ENCODE measurements around the gene FBXL7.

FBXL7 gene

DNA sequence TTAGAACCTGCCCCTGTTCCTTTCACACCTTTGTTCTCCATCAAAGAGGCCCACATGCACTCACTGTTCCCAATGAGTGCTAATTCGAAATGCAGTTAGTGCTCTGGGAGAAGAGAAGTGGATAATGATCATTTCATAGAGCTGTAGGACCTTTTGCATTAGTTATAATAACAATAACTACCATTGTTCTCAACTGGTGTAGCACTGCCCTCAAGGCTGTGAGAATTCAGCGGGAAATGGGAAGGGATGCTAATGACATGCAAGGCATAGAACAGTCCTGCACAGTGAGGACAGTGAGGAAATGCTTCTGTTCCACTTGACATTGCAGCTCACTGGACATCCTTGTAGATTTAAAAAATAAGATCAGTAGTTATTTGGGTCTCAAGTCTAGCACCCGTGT is 187.4 kb downstream of the FBXL7 start:
- Histone ChIP-seq H3K4me3 (ENCODE audit: low read length) (no peak overlapping the region), H3K9ac (ENCODE audit: low read length) (no peak overlapping the region), H3K4me1 (ENCODE audit: low read length) (no peaks in the 10 kb centered on the region), H3K27ac (ENCODE audit: low read length) (no peak overlapping the region), H2AFZ (ENCODE audit: low read depth, low read length) (no peak overlapping the region), H3K27me3 (ENCODE audit: low read depth, low read length) (no peaks in the 10 kb centered on the region), H3K9me3 (ENCODE audit: insufficient read depth, low read length) (no peaks in the 10 kb centered on the region), H3K79me2 (ENCODE audit: low read length) (no peaks in the 10 kb centered on the region), H3K36me3 (replicated peaks; ENCODE audit: low read depth, low read length) (no peaks in the 10 kb centered on the region), H3K4me2 (ENCODE audit: low read length) (no peak overlapping the region), H4K20me1 (ENCODE audit: insufficient read depth, low read length) (no peaks in the 10 kb centered on the region)
- TF ChIP-seq, protein P1, sequence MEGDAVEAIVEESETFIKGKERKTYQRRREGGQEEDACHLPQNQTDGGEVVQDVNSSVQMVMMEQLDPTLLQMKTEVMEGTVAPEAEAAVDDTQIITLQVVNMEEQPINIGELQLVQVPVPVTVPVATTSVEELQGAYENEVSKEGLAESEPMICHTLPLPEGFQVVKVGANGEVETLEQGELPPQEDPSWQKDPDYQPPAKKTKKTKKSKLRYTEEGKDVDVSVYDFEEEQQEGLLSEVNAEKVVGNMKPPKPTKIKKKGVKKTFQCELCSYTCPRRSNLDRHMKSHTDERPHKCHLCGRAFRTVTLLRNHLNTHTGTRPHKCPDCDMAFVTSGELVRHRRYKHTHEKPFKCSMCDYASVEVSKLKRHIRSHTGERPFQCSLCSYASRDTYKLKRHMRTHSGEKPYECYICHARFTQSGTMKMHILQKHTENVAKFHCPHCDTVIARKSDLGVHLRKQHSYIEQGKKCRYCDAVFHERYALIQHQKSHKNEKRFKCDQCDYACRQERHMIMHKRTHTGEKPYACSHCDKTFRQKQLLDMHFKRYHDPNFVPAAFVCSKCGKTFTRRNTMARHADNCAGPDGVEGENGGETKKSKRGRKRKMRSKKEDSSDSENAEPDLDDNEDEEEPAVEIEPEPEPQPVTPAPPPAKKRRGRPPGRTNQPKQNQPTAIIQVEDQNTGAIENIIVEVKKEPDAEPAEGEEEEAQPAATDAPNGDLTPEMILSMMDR (IDR thresholded peaks at IDR 0.05; ENCODE audit: low read depth, low read length): no peak
- no peak for TF ChIP-seq EZH2phosphoT487 (IDR thresholded peaks at IDR 0.05; ENCODE audit: low read depth)

DNA sequence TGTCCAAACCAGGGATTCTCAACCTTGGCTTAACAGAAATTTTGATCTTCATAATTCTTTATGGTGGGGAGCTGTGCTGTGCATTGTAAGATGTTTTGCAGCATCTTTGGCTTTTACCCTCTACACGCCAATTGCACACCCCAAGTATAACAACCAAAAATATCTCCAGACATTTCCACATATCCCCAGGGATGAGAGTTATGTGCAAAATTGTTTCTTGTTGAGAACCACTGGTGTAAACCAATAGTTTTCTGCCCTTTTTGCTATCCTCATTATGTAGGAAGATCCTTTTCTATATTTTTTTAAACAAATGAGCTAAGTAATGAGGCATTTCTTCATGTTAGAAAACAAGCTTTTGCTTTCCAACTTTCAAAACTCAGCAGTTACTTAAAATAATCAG is 189.9 kb downstream of the FBXL7 start:
- Histone ChIP-seq H2AFZ (ENCODE audit: low read depth, low read length) (no peak overlapping the region), H3K4me1 (ENCODE audit: low read length) (no peaks in the 10 kb centered on the region), H4K20me1 (ENCODE audit: insufficient read depth, low read length) (no peaks in the 10 kb centered on the region)

DNA sequence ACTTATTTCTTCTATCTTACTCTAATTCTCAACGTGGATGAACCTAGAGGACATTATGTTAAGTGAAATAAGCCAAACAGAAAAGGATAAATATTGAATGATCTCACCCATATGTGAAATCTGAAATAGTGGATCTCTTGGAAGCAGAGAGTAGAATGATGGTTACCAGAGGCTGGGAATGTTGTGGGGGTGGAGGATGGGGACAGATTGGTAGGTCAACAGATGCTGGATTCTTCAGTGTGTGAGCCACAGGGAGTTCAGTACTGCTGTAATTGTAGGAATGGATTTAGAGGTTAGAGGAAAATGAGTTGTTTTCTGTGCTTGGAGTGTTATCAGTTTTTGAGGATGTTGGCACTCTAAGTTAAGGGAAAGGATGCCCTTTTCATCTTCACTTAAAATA is 190.6 kb downstream of the FBXL7 start:
- H3K4me3 ChIP-seq (ENCODE audit: low read length): no peak overlapping the region
- H3K79me2 ChIP-seq (ENCODE audit: low read length): no peaks in the 10 kb centered on the region
- no peak overlapping the region for H3K4me2 ChIP-seq (ENCODE audit: low read length)
- H4K20me1 ChIP-seq (ENCODE audit: insufficient read depth, low read length): no peaks in the 10 kb centered on the region
- H3K9ac ChIP-seq (ENCODE audit: low read length): no peak overlapping the region
- no peak overlapping the region for H3K27ac ChIP-seq (ENCODE audit: low read length)
- H3K9me3 ChIP-seq (ENCODE audit: insufficient read depth, low read length): no peaks in the 10 kb centered on the region
- H3K4me1 ChIP-seq (ENCODE audit: low read length): no peaks in the 10 kb centered on the region
- TF ChIP-seq EZH2phosphoT487 (IDR thresholded peaks at IDR 0.05; ENCODE audit: low read depth): no peak
- TF ChIP-seq, protein P1 (IDR thresholded peaks at IDR 0.05; ENCODE audit: low read depth, low read length): no peak
- H3K27me3 ChIP-seq (ENCODE audit: low read depth, low read length): no peaks in the 10 kb centered on the region
- H2AFZ ChIP-seq (ENCODE audit: low read depth, low read length): no peak overlapping the region
- no peaks in the 10 kb centered on the region for H3K36me3 ChIP-seq (replicated peaks; ENCODE audit: low read depth, low read length)

More for the DNA sequence above, 189.9 kb downstream of the FBXL7 start:
- H3K79me2 ChIP-seq (ENCODE audit: low read length): no peaks in the 10 kb centered on the region
- no peaks in the 10 kb centered on the region for H3K27me3 ChIP-seq (ENCODE audit: low read depth, low read length)
- TF ChIP-seq, protein P1 (IDR thresholded peaks at IDR 0.05; ENCODE audit: low read depth, low read length): no peak
- TF ChIP-seq EZH2phosphoT487 (IDR thresholded peaks at IDR 0.05; ENCODE audit: low read depth): no peak
- no peak overlapping the region for H3K27ac ChIP-seq (ENCODE audit: low read length)
- H3K4me3 ChIP-seq (ENCODE audit: low read length): no peak overlapping the region
- no peaks in the 10 kb centered on the region for H3K36me3 ChIP-seq (replicated peaks; ENCODE audit: low read depth, low read length)
- H3K4me2 ChIP-seq (ENCODE audit: low read length): no peak overlapping the region
- H3K9ac ChIP-seq (ENCODE audit: low read length): no peak overlapping the region
- H3K9me3 ChIP-seq (ENCODE audit: insufficient read depth, low read length): no peaks in the 10 kb centered on the region

DNA sequence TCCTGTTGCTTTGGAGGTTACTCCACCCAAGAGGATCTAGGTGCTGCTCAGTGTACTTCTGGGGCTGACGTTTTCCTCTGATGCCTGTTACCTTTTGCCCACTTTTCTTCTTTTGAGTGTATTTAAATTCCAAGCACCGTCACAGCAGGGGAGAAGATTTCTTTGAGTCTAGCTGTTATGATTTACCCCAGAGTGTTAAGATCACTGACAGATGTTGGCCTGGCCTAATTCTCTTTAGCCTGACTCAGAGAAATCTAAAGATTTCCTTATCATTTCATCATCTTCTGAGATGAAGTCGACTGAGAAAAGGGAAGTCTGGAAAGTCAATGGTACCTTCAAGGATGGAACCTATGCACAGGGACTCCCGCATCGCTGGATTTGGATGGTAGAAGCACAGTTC is 191.5 kb downstream of the FBXL7 start:
- H3K4me3 ChIP-seq (ENCODE audit: low read length): no peak overlapping the region
- H3K27ac ChIP-seq (ENCODE audit: low read length): no peak overlapping the region
- H3K79me2 ChIP-seq (ENCODE audit: low read length): no peaks in the 10 kb centered on the region
- no peaks in the 10 kb centered on the region for H4K20me1 ChIP-seq (ENCODE audit: insufficient read depth, low read length)
- H3K9ac ChIP-seq (ENCODE audit: low read length): no peak overlapping the region
- H2AFZ ChIP-seq (ENCODE audit: low read depth, low read length): no peak overlapping the region
- no peaks in the 10 kb centered on the region for H3K4me1 ChIP-seq (ENCODE audit: low read length)
- H3K27me3 ChIP-seq (ENCODE audit: low read depth, low read length): no peaks in the 10 kb centered on the region
- no peaks in the 10 kb centered on the region for H3K36me3 ChIP-seq (replicated peaks; ENCODE audit: low read depth, low read length)
- no peak for TF ChIP-seq EZH2phosphoT487 (IDR thresholded peaks at IDR 0.05; ENCODE audit: low read depth)
- TF ChIP-seq, protein P1 (IDR thresholded peaks at IDR 0.05; ENCODE audit: low read depth, low read length): no peak
- H3K9me3 ChIP-seq (ENCODE audit: insufficient read depth, low read length): no peaks in the 10 kb centered on the region
- no peak overlapping the region for H3K4me2 ChIP-seq (ENCODE audit: low read length)

Data from OCI-LY3 (cell line).